ENCODE results near the gene ALX3.
A peak's percentile ranks its signal among the peaks of the same experiment; 100 is the strongest.
"Not testable (repeated sequence)": the region's sequence is repeated elsewhere in the genome, so short reads cannot be mapped to it uniquely, and the experiment has no call there.

ALX3 gene

GRCh38 chr1:110047463-110047862 lies 23.0 kb downstream of the ALX3 start:
- DNase-seq (ENCODE audit: low spot score): no peak

- no peak for DNase-seq (ENCODE audit: low spot score)
These were observed 27.5 kb downstream of the ALX3 start for GRCh38 chr1:110043016-110043415.

DNA sequence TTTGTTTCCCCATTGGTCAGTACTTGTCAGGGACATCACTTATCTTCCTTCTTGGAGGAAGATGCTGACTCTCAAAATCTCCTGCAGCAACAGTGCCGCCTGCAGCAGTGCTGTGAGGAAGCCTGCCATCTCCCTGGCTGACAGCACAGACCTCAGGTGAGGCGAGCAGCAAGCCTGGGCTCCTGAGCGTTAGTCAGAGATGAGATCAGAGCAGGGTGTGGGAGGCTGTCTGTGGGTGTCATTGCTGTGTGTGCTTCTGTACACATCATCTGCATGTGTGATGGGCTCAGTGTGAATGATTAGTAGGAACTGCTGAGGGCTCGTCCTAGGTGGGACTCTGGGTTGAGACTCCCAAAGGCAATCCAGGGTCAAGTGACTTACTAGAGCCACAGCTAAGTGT lies 29.9 kb downstream of the ALX3 start:
- DNase-seq (ENCODE audit: low spot score): no peak

GRCh38 chr1:110039641-110040040 lies 30.8 kb downstream of the ALX3 start:
- no peak for DNase-seq (ENCODE audit: low spot score)

GRCh38 chr1:110038271-110038670 lies 32.2 kb downstream of the ALX3 start:
- DNase-seq (ENCODE audit: low spot score): no peak

DNA sequence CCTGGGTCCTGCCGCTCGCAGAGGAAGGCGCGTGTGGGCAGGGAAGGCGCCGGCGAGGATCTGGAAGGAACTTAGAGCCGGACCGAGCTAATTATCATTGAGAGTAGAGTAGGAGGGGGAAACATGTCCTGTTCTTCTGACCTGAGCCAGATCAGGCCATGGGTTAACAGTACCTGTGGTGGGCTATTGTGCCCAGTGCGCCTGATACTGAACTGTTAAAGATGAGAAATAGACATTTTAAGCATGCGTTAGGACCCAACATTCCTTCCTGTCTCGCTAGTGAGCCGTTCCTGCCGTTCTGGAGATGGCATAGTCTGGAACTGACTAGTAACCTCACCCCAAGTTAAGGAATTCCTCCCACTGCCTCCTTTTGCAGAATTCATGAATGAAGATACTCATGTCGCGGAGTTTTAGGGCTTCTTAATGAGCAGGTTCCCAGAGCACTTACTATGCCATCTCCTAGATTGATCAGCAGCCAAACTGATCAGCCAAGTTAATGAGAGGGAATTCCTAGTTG lies 35.2 kb downstream of the ALX3 start:
- no peak for DNase-seq (ENCODE audit: low spot score)

- peak; percentile 89 for DNase-seq (ENCODE audit: low spot score)
These were observed 35.8 kb downstream of the ALX3 start, which contains the start of gene STRIP1 for GRCh38 chr1:110034451-110035235. Gene STRIP1, plus strand, starts transcription at chr1:110034624. Its CDS starts 14 bp downstream, at chr1:110034638.

DNA sequence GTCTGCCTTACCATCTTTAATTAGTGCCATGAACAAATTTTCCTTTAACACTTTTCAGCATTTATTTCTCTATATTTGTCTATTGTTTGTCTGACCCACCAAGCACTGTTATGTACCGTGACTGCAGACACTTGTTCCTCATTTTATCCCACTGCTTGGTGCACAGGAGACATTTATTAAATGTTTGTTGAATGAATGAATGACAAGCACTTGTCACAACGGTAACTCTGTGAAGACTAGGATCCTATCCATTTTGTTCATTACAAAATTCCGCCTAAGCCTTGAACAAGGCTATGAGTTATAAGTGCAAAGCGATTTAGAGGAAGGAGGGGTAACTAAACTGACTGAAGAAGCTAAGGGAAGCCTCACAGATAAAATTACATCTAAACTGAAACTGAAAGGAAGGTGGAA lies 36.4 kb downstream of the ALX3 start:
- no peak for DNase-seq (ENCODE audit: low spot score)

- no peak for DNase-seq (ENCODE audit: low spot score)
These were observed 37.1 kb downstream of the ALX3 start for GRCh38 chr1:110033421-110033820.

DNA sequence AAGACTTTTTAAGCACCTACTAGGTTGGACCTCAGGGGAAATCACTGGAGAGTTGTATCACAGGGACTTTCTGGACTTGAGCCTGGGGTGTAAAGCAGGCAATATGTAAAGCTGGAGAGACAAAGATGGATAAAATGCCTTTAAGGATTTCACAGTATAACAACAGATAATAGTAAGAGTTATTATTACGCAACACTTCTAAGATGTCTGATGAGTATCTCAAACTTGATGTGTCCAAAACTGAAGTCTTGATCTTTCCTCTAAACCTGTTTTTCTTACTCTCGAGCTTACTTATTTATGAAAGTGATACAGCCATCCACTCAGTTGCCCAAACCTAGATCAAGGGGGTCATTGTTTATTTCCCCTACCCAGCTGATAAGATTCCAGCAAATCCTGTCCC lies 38.1 kb downstream of the ALX3 start:
- no peak for DNase-seq (ENCODE audit: low spot score)

GRCh38 chr1:110030687-110031086 lies 39.8 kb downstream of the ALX3 start:
- not testable (repeated sequence) for DNase-seq (ENCODE audit: low spot score)

- no peak for DNase-seq (ENCODE audit: low spot score)
These were observed 45.9 kb downstream of the ALX3 start for GRCh38 chr1:110024613-110025012.

GRCh38 chr1:110021285-110021684 lies 49.2 kb downstream of the ALX3 start:
- DNase-seq (ENCODE audit: low spot score): no peak

- no peak for DNase-seq (ENCODE audit: low spot score)
These were observed 50.7 kb downstream of the ALX3 start for GRCh38 chr1:110019770-110020169.

GRCh38 chr1:110018396-110018795 lies 52.1 kb downstream of the ALX3 start:
- DNase-seq (ENCODE audit: low spot score): no peak

GRCh38 chr1:110017792-110018191 lies 52.7 kb downstream of the ALX3 start:
- no peak for DNase-seq (ENCODE audit: low spot score)

DNA sequence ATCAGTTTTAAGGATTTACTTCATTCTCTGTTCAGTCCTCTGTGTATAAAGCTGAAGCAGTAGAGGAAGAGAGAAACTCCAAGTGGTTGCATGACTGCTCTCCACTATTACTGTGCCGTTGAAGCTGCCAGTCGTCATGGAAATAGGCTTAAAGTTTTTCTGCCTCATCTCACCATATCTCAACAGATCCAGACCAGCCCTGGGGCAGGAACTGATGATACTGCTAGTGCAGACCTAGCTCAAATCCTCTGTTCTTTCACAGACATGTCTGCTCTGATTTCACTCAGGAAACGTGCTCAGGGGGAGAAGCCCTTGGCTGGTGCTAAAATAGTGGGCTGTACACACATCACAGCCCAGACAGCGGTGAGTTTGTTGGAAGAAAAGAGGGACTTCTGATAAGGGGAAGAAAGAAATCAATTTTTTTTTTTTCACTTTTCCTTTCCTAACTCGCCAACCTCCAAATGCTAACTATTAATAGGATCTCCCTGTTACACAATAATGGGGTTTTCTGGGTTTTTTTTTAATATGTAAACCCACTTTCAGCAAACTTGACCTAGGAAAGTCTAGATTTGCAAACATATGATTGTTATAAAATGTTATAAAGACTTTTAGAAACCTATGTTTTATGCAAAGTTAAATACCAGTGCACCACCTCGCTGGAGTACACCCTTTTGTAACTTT lies 58.2 kb downstream of the ALX3 start:
- no peak for DNase-seq (ENCODE audit: low spot score)

DNA sequence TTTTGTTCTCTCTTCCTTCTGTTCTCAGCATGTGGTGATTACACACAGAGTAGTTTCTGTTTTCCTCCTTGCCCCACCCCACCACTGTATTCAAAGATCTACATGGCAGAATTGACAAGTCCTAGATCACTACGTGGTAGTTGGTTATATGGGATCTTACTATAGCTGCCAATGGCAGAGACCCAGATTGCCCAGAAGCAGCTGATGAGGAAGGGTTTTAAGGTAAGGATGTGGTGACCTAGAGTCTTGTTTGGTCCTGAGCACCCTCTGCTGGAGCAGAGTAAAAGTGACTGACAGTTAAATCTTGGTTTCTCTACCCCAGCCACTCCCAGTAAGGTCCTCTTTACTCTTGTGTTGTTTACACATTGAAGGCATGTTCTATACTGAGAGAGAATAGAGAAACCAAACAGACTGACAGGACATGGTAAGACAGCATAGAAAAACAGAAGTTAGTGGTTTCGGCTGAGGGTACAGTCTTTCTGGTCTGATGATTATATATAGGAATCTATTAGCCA lies 58.9 kb downstream of the ALX3 start:
- DNase-seq (ENCODE audit: low spot score): peak; percentile 65

All from globus pallidus (tissue), 1 donor.